D721Med (cell line): ENCODE measurements around the gene BACH2.

Experiments
- DNase-seq: peaks from one replicate; pipeline ENCODE4 v3.0.0; 2011; ENCODE audit warnings: low spot score; ENCODE audit not compliant: insufficient read length
- FAIRE-seq: peaks from 2 replicates; lab custom pipeline; 2011; peaks lifted over from hg19 to GRCh38; lab: Jason Lieb, UNC
- CTCF ChIP-seq: IDR thresholded peaks from 2 replicates; pipeline ENCODE4 v1.5.1; 2012; ENCODE audit warnings: mild to moderate bottlenecking, control low read depth; ENCODE audit not compliant: insufficient read depth; ENCODE audit errors: missing control alignments

The BACH2 gene

GRCh38 chr6:90219209-90219985, 77.2 kb downstream of the BACH2 start:
- no peak for DNase-seq
- no peak for TF ChIP-seq CTCF
- no peak for FAIRE-seq

DNA sequence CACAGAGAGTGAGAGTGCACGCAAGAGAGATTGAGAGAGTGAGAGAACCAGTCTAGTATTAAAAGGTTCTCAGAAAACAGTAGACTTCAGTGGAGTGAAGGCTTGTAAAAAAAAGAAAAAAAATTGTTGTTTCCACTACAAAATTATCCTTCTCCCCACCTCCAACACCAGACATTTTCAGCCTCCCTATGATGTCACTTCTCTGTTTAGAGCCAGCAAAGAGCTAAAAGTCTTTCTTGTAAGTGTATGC, 77.8 kb downstream of the BACH2 start:
- no peak for DNase-seq
- no peak for FAIRE-seq
- TF ChIP-seq CTCF = no peak

GRCh38 chr6:90217506-90218127, 79.0 kb downstream of the BACH2 start:
- TF ChIP-seq CTCF = no peak
- FAIRE-seq (no peak), DNase-seq (no peak)

- DNase-seq (no peak), FAIRE-seq (no peak)
- TF ChIP-seq CTCF = no peak
These were observed 80.3 kb downstream of the BACH2 start for GRCh38 chr6:90216072-90216977.

DNA sequence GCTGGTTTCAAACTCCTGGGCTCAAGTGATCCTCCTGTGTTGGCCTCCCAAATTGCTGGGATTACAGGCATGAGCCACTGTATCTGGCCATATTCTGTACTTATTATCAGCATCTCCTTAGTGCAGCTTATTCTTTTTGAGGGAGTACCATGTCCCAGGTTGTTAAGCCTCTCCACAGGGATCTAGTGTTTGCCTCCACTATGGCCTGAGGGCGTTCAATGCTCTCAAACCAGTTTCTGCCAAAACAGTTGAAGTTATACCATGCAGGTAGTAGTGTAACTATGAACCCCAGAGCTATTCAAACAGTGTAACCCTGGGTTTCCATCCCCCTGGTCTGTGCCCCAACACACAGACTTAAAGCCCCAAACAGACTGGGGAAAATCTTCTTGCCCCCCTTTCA, 81.7 kb downstream of the BACH2 start:
- no peak for DNase-seq
- no peak for FAIRE-seq
- TF ChIP-seq CTCF = no peak

DNA sequence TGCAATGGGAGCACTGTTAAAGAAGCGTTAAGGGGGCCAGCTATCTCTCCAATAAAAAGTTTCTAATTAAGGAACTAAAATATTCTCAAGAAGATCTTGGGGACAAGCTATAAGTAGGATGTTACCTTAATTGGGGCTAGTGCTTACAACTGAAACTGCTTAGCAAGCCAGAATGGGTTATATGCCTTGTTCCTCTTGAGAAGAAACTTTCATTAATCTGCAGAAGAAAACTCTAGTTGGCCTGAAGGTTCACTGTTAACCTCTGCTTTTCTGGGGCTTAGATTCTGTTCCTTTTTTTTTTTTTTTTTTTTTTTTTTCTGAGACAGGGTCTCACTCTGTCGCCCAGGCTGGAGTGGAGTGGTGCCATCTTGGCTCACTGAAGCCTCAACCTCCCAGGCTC, 82.2 kb downstream of the BACH2 start:
- TF ChIP-seq CTCF = no peak
- DNase-seq = no peak
- FAIRE-seq = no peak

GRCh38 chr6:90212274-90212673, 84.4 kb downstream of the BACH2 start:
- FAIRE-seq (no peak), DNase-seq (no peak)
- TF ChIP-seq CTCF = no peak
